AG04450 (cell line): ENCODE measurements around the gene ISLR. TPM values are rescaled to one million over a fixed set of nuclear protein-coding genes. Genes with fewer than 3 reads are reported as not detected.

Source experiments
- CTCF ChIA-PET: fragments of 300-600, 350-600 bp; formaldehyde crosslinking; extraction: SDS; loops from one replicate; lab custom pipeline; 2022; ENCODE audit warnings: antibody characterized with exemption, inconsistent platforms; lab: Charles Lee
- POLR2A ChIA-PET: fragments of 350-600 bp; formaldehyde crosslinking; extraction: SDS; loops from one replicate; lab custom pipeline; 2021; ENCODE audit warnings: antibody characterized with exemption, inconsistent platforms; lab: Yijun Ruan, JAX
- DNase-seq: peaks from one replicate; pipeline ENCODE4 v3.0.0-alpha.2; 2011; ENCODE audit warnings: low read depth, low spot score
- H3K27ac ChIP-seq: one replicate; pipeline ENCODE4 v1.5.1; 2012; ENCODE audit warnings: low read depth, low read length, control low read depth
- H3K27me3 ChIP-seq: one replicate; pipeline ENCODE4 v1.6.0; 2012; ENCODE audit warnings: low read length; ENCODE audit not compliant: control insufficient read depth, insufficient read depth
- H3K4me3 ChIP-seq: 2 replicates; pipeline ENCODE4 v1.5.1; 2011; ENCODE audit warnings: mild to moderate bottlenecking, low read depth, low read length, control low read depth
- H3K9me3 ChIP-seq: 2 replicates; pipeline ENCODE4 v1.5.1; 2012; ENCODE audit warnings: low read length; ENCODE audit not compliant: control insufficient read depth, insufficient read depth
- CTCF ChIP-seq: IDR thresholded peaks from 2 replicates; pipeline ENCODE4 v1.5.1; 2011; ENCODE audit warnings: low read depth, low read length, control low read depth, inconsistent platforms
- polyA plus RNA-seq: library from polyadenylated mRNA; depleted of rRNA; stranded (reverse); fragments of >200 nt; gene quantifications from 2 replicates; pipeline ENCODE4 v1.2.3, GENCODE V29; 2011; rRNA removed
- small RNA-seq: library from RNA; depleted of rRNA; stranded (forward); fragments of <200 nt; gene quantifications from one replicate; pipeline ENCODE3, GENCODE V24; 2012; ENCODE audit warnings: low read depth; ENCODE audit not compliant: insufficient read length

Gene ISLR
- polyA plus RNA-seq, 1 experiment, result 2.3 TPM

- no peak overlapping the region for H3K27ac ChIP-seq
- no peaks in the 10 kb centered on the region for H3K9me3 ChIP-seq
- peaks cover 63% of the 10 kb centered on the region for H3K27me3 ChIP-seq
- no peak for TF ChIP-seq CTCF
- no peak overlapping the region for H3K4me3 ChIP-seq
- DNase-seq, result no peak
- POLR2A ChIA-PET, result no interaction called here
- CTCF ChIA-PET, result no interaction called here
Measured at GRCh38 chr15:74225928-74226327, 52.4 kb downstream of the ISLR start.

Small RNA genes within 50 kb of the gene (small RNA-seq; reads per million reads assigned to genes)
- gene RF00017, result not detected

Other genes with a start within 250 kb of the ISLR start
- gene LOXL1, start 247.2 kb upstream of the ISLR start, polyA plus RNA-seq, result 114 and 206 TPM in 2 replicates
- gene STOML1, start 181.4 kb upstream of the ISLR start, polyA plus RNA-seq, result 7.3 and 10.0 TPM in 2 replicates
- gene PML, start 179.0 kb upstream of the ISLR start, polyA plus RNA-seq, result 7.6 and 12.5 TPM in 2 replicates
- not detected in 2 replicates for gene GOLGA6A, start 91.2 kb upstream of the ISLR start, polyA plus RNA-seq
- gene ISLR2, start 43.1 kb upstream of the ISLR start, polyA plus RNA-seq, result not detected in 2 replicates
- gene STRA6, start 29.1 kb downstream of the ISLR start, polyA plus RNA-seq, result 0.07 and 0.12 TPM in 2 replicates
- not detected in 2 replicates for gene CCDC33, start 62.6 kb downstream of the ISLR start, polyA plus RNA-seq
- gene CYP11A1, start 193.9 kb downstream of the ISLR start, polyA plus RNA-seq, result 0.09 and 0.14 TPM in 2 replicates